Stimulated activated CD8-positive, alpha-beta memory T cell treated with anti-CD3 and anti-CD28 coated beads, Interleukin-4, amount 100 ng/mL, for 24 hours (primary cell): ENCODE results near the gene PARVA.
"Not testable (repeated sequence)": the region's sequence is repeated elsewhere in the genome, so short reads cannot be mapped to it uniquely, and the experiment has no call there.

Experiments
- DNase-seq: peaks from one replicate; pipeline ENCODE4 v3.0.0-alpha.2; 2020; ENCODE audit warnings: low read depth

The PARVA gene

GRCh38 chr11:12503886-12504285 lies 126.5 kb downstream of the PARVA start:
- no peak for DNase-seq

DNA sequence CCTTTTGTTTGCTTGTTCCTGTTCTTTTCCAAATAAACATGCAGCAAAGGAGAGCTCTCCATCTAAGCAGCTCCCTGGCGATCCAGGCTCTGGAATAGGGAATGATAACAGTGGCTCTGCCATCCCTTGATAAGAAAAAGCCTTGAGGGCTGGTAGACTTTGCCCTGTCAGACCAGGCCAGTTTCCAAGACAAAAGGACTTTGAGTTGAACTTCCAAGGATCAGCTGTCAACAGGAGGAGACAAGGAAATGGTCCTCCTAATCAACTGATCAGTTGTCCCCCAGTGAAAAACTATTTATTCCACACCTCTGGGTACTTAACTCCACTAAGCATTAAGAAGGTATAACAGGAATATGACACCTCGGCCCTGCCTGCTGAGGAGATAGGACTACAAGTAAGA lies 127.8 kb downstream of the PARVA start:
- DNase-seq, result no peak

GRCh38 chr11:12506404-12506921 lies 129.1 kb downstream of the PARVA start:
- DNase-seq, result no peak

GRCh38 chr11:12507391-12507790 lies 130.0 kb downstream of the PARVA start:
- no peak for DNase-seq

GRCh38 chr11:12508151-12508751 lies 130.9 kb downstream of the PARVA start:
- DNase-seq, result no peak

- DNase-seq, result no peak
Observed at GRCh38 chr11:12509371-12509770, 132.0 kb downstream of the PARVA start.

DNA sequence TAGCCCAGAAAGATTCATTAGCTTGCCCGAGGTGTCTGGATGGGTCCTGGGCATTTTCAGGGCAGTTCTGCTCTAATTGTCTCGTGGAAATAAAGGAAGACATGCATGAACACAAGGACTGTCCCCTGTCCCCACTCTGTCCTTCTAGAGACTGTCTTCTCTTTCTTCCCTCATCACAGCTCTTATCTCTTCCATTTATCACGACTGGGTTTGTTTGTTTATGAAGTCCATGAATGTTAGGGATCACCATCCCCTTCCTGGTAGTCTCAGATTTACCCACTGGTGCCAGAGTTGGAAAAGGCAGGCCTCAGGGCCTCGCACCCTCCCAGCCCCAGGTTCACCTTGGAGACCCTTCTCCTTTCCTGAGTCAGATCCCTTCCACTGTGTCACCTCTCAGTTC lies 134.8 kb downstream of the PARVA start:
- no peak for DNase-seq

DNA sequence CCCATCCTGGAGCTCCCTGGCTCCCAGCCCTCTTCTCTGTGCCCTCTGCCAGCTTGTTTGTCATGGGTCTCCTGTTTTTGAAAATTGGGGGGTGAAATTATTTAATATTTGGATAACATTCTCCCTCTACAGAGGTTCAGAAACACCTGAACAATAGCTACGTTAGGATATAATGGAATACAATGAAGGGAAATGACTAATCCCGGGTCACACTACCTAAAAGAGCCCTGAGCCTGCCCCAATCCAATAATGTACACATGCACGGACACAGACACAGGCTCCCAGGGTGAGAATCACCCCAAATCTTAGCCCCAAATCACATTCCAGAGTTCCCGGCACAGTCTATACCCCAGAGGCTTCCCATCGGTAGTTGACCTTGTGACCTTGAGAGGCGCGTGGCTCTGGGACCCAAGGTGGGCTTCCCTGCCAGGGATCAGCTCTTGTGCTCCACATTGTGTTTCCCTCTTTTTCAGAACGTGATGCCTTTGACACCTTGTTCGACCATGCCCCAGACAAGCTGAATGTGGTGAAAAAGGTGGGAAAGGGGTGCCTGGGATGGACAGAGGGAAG lies 135.5 kb downstream of the PARVA start:
- no peak for DNase-seq

DNA sequence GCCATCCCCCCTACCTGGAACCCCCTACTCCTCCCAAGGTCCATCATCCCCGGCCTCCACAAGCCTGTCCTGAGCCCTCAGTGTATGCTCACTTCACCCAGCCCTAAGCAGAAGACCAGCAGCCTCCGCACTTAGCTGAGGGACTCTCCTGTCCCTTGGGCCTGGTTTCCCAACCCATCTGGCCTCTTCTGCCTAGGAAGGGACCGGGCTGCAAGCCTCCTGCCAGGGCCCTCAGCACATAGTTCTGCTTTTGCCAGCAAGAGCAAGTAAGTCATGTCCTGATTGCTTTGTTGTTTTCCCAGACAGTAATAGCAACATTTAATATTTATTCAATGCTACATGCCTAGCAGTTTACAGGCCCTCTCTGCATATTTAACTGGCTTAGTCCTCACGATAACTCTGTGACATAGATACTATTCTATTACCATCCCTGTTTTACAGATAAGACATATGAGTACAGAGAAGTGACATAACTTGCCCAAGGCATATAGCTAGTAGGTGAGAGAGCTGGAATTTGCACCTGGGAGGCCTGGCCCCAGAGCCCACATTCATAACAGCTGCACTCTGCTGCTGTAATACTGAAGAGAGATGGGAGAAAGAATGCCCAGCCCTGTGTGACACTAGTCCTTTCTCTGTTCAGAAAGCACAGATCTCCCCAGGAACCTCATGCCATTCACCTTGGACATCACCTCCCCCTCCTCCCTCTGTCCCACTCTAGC lies 139.2 kb downstream of the PARVA start:
- DNase-seq, result no peak

DNA sequence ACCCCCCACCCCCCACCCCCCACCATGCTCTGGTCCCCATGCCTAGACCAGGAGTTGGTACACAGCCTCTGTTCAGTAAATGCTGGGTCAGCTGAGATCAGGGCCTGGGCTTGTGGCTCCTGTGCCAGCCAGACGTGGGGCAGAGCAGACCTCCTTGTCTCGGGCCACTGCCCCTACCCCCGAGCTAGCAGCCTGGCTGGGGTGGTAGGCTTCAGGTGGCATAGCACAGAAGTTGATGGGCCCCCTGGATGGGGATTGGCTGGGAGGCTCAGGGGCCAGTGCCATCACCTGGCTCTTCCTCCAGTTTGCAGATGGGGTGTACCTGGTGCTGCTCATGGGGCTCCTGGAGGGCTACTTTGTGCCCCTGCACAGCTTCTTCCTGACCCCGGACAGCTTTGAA lies 139.9 kb downstream of the PARVA start:
- DNase-seq, result no peak

DNA sequence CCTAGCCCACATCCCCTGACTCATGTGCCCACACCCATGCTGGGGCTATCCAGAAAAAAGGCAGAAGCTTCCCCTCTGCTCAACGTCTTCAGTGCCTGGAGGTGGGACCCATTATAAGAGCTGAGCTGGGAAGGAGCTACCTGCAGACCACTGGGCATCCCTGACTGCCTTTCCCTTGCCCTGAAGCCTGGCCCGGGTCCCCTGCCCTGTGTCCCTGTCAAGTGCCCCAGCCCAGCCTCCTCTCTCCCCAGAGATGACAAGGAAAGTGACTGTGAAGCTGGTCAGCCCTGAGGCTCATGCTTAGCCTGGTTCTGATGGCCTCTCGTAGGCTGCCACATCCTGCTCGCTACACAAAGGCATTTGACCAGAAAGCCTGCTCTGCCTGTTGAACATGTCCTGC lies 140.4 kb downstream of the PARVA start:
- no peak for DNase-seq

DNA sequence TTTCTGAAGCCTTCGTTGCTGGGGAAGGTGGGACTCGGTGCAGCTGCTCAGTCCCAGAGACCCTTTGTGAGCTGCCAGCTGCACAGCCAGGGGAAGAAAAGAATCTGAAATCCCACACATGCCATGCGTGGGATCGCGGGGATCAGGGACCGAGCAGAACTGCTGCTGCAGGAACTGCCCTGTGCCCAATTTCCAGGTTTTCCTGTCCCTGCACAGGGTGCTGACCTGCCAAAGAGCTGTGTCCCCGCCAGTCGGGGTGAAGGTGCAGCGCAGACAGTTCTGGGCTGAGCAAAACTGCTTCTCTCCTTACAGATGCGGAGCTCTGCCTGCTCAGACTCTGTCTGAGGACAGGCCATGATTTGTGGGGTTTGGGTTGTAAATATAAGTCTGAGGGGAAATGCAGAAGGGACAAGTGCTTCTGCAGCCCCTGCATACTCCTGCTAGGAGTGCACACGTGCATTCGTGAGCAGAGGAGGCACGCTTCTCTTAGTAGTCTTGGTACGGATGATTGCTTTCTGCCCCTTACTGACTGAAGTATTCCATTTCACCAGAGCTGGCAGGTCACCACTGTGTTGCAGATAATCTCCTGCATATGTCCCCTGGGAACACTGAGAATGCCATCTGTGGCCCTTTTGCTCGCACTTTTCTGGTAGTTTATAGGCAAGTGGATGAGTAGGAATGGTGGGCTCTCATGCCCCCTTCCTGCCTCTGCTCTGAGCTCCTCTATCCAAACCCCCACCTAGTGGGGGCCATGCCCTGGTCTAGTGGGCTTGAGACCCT lies 141.4 kb downstream of the PARVA start:
- DNase-seq, result no peak

DNA sequence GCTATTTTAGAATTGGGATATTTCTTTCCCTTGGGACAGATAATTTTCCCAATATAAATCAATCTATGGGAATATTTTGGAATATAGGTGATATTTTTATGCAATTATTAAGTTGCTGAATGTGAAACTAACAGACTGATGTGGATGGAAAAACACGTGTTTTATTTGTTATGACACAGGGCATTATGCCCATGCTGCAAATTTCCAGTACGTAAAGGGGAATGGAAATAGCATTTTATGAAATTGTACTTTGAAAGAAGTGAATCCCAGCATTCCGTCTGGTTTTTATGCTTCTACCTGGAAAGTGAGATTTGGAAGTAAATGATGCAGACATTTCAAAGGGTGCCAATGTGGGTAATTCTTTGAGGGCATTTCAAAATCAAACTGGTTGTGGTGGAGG lies 142.7 kb downstream of the PARVA start:
- no peak for DNase-seq

GRCh38 chr11:12520576-12520975 lies 143.2 kb downstream of the PARVA start:
- DNase-seq, result not testable (repeated sequence)

GRCh38 chr11:12523180-12523924 lies 146.0 kb downstream of the PARVA start:
- DNase-seq, result no peak

GRCh38 chr11:12524865-12525264 lies 147.5 kb downstream of the PARVA start:
- DNase-seq, result no peak

GRCh38 chr11:12525466-12526055 lies 148.2 kb downstream of the PARVA start:
- no peak for DNase-seq

- DNase-seq, result no peak
Observed at GRCh38 chr11:12526789-12527188, 149.4 kb downstream of the PARVA start.

DNA sequence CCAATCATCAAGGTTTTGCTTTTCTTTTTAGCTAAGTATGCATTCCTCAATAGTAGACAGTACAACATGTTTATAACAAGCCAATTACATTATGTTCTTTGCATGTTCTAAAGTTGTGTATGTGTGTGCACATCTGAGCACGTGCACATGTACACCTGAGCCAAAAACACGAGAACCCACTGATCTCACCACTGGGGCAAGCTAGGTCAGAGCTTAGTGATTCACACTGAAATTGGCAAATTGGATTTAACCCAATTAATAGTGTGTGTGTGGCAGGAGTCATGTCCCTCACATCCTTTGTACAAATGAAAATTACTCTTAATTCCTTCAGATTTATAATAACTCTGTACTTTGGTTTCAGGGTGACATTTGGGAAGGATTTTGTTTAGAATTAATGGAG lies 151.1 kb downstream of the PARVA start:
- DNase-seq, result no peak

GRCh38 chr11:12529041-12529440 lies 151.7 kb downstream of the PARVA start:
- no peak for DNase-seq

- no peak for DNase-seq
Observed at GRCh38 chr11:12529793-12530192, 152.4 kb downstream of the PARVA start.

DNA sequence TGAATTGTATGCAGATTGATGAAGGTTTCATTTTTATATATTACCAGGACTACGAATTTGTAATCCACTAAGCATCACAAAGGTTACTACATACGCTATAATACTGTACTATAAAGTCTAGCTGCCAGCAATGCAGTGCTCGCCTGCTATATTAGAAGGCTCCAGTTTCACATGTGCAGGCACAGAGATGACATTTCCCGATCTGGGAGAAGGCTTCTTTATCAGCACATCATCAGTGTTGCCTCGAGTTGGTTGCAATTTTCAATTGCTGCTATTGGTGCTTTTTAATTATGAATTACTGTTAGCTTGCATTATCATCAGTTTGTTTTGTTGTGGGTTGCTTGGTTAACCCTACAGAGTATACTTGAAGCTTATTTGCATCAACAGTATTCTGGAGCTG lies 153.6 kb downstream of the PARVA start:
- no peak for DNase-seq
